H1 (cell line): ENCODE data around the gene EVI5.

Experiments used
- BCL11A ChIP-seq, 2 experiments: IDR thresholded peaks; one replicate each; pipeline ENCODE4 v1.6.1; 2011; ENCODE audit warnings: low read depth in 2 of 2, low read length in 2 of 2, mild to moderate bottlenecking in 2 of 2
- CTCF ChIP-seq, 3 experiments: IDR thresholded peaks; 1 replicate in 2 of 3; 2 replicates in 1 of 3; pipeline versions ENCODE4 v1.5.1 to v1.6.1; 2011; ENCODE audit warnings: low read length in 3 of 3, mild to moderate bottlenecking in 3 of 3, inconsistent platforms in 2 of 3, low read depth in 1 of 3, moderate library complexity in 1 of 3; ENCODE audit not compliant: insufficient read depth in 1 of 3; ENCODE audit errors: control extremely low read depth in 1 of 3
- POU5F1 ChIP-seq: IDR thresholded peaks from 2 replicates; pipeline ENCODE4 v1.6.1; 2011; ENCODE audit warnings: low read depth, mild to moderate bottlenecking, low read length, moderate library complexity
- SUZ12 ChIP-seq: fragments of 200-600 bp; sonication (generic); IDR thresholded peaks from 2 replicates; pipeline ENCODE4 v1.6.1; 2012; ENCODE audit warnings: mild to moderate bottlenecking, inconsistent platforms, low read length, moderate library complexity, mixed read lengths
- TAF1 ChIP-seq: IDR thresholded peaks from 2 replicates; pipeline ENCODE4 v1.6.1; 2011; ENCODE audit warnings: mild to moderate bottlenecking, low read depth, low read length
- TCF12 ChIP-seq: IDR thresholded peaks from 2 replicates; pipeline ENCODE4 v1.6.1; 2011; ENCODE audit warnings: low read depth, mild to moderate bottlenecking, low read length

GRCh38 chr1:92826792-92827191 lies 41.9 kb upstream of the EVI5 start:
- TF ChIP-seq CTCF (IDR thresholded peaks at IDR 0.05; ENCODE audit: control extremely low read depth in 1 of 3, insufficient read depth in 1 of 3, low read depth in 1 of 3, low read length in 3 of 3) (no peak), BCL11A (IDR thresholded peaks at IDR 0.05; ENCODE audit: low read depth in 2 of 2, low read length in 2 of 2) (no peak), POU5F1 (no peak), TAF1 (no peak), TCF12 (no peak), SUZ12 (no peak)
